ENCODE measurements around the gene AP3M1. TPM values are rescaled to one million over a fixed set of nuclear protein-coding genes. Genes with fewer than 3 reads are reported as not detected.

The AP3M1 gene
- polyA plus RNA-seq, 1 of the 3 experiments (the other 2 are of a cell fraction), result 17.7 TPM

GRCh38 chr10:74110120-74110519 is 40.5 kb downstream of the AP3M1 start:
- Histone ChIP-seq H3K36me3 (replicated peaks in 1 of 2; ENCODE audit: control insufficient read depth in 1 of 2, insufficient read depth in 2 of 2, low read length in 1 of 2) (peaks cover 81 to 85% of the 10 kb centered on the region in 2 experiments), H3K9me2 (no peaks in the 10 kb centered on the region), H3K4me2 (no peak overlapping the region), H3K27me3 (ENCODE audit: insufficient read depth) (no peaks in the 10 kb centered on the region), H3K4me3 (ENCODE audit: low read depth in 2 of 2, low read length in 1 of 2) (no peak overlapping the region), H3F3A (replicated peaks; ENCODE audit: insufficient read depth) (peaks cover 34% of the 10 kb centered on the region), H3K9me3 (no peaks in the 10 kb centered on the region), H3K4me1 (ENCODE audit: control insufficient read depth in 1 of 2, insufficient read depth in 2 of 2, low read depth in 1 of 2, low read length in 1 of 2) (peaks cover 0 to 30% of the 10 kb centered on the region in 2 experiments; a peak in 2 of 4 replicates), H4K20me1 (ENCODE audit: insufficient read depth) (peaks cover 22% of the 10 kb centered on the region), H3K9ac (no peak overlapping the region), H3K27ac (ENCODE audit: low read depth in 2 of 2, low read length in 1 of 2) (peak overlapping the region in 1 of 2 experiments; percentile 19; a peak in 1 of 4 replicates), H2AFZ (ENCODE audit: low read depth) (no peak overlapping the region), H3K79me2 (ENCODE audit: insufficient read depth) (peaks cover 89% of the 10 kb centered on the region)
- TF ChIP-seq CHD2 (IDR thresholded peaks at IDR 0.05; ENCODE audit: low read length, partially characterized antibody) (no peak), GATA2 (CRISPR knock-in tag; IDR thresholded peaks at IDR 0.05) (no peak), TCF12 (IDR thresholded peaks at IDR 0.05) (no peak), FOXJ3 (CRISPR knock-in tag; IDR thresholded peaks at IDR 0.05) (no peak)
- ChIA-PET POLR2A (interaction anchor here (0.5 kb wide), 1 partner anchor 23 kb away, joined by 3 read pairs; no protein-coding TSS in a partner anchor), CTCF (interaction anchor here (1.7 kb wide), 1 partner anchor 223 kb away, joined by 6 read pairs; no protein-coding TSS in a partner anchor)
- no peak for DNase-seq
- WGBS (ENCODE audit: low lambda C conversion rate), result 91% methylated on average over 1 of the region's 1 CpG

- peaks cover 32% of the 10 kb centered on the region for H3F3A ChIP-seq (replicated peaks; ENCODE audit: insufficient read depth)
- H3K79me2 ChIP-seq (ENCODE audit: insufficient read depth), result peaks cover 85% of the 10 kb centered on the region
- ChIA-PET POLR2A (no interaction called here), CTCF (interaction anchor here (0.7 to 2.0 kb wide), 8 partner anchors 9 to 261 kb away, joined by 3 to 6 read pairs (median 3); no protein-coding TSS in a partner anchor)
- peaks cover 81 to 85% of the 10 kb centered on the region in 2 experiments for H3K36me3 ChIP-seq (replicated peaks in 1 of 2; ENCODE audit: control insufficient read depth in 1 of 2, insufficient read depth in 2 of 2, low read length in 1 of 2)
- no peak overlapping the region for H3K4me2 ChIP-seq
- H2AFZ ChIP-seq (ENCODE audit: low read depth), result no peak overlapping the region
- no peak overlapping the region for H3K4me3 ChIP-seq (ENCODE audit: low read depth in 2 of 2, low read length in 1 of 2)
- no peak overlapping the region for H3K27ac ChIP-seq (ENCODE audit: low read depth in 2 of 2, low read length in 1 of 2)
- H3K27me3 ChIP-seq (ENCODE audit: insufficient read depth), result no peaks in the 10 kb centered on the region
- H3K9ac ChIP-seq, result no peak overlapping the region
- no peak for DNase-seq
- H3K9me3 ChIP-seq, result no peaks in the 10 kb centered on the region
- peaks cover 22% of the 10 kb centered on the region for H4K20me1 ChIP-seq (ENCODE audit: insufficient read depth)
- peaks cover 0 to 24% of the 10 kb centered on the region in 2 experiments; a peak in 2 of 4 replicates for H3K4me1 ChIP-seq (ENCODE audit: control insufficient read depth in 1 of 2, insufficient read depth in 2 of 2, low read depth in 1 of 2, low read length in 1 of 2)
- TF ChIP-seq FOXM1 (IDR thresholded peaks at IDR 0.05; ENCODE audit: low read depth), result no peak
- H3K9me2 ChIP-seq, result no peaks in the 10 kb centered on the region
These were observed 41.2 kb downstream of the AP3M1 start for GRCh38 chr10:74109452-74109851.

GRCh38 chr10:74107391-74107790 is 43.2 kb downstream of the AP3M1 start:
- no peak overlapping the region for H3K9ac ChIP-seq
- DNase-seq, result no peak
- ChIA-PET CTCF (interaction anchor here (0.8 to 1.7 kb wide), 4 partner anchors 26 to 228 kb away, joined by 3 to 6 read pairs (median 4); no protein-coding TSS in a partner anchor), POLR2A (interaction anchor here (1.3 kb wide), 1 partner anchor 8 kb away, joined by 3 read pairs; no protein-coding TSS in a partner anchor)
- no peak overlapping the region for H3K27ac ChIP-seq (ENCODE audit: low read depth in 2 of 2, low read length in 1 of 2)
- no peaks in the 10 kb centered on the region for H3K27me3 ChIP-seq (ENCODE audit: insufficient read depth)
- no peaks in the 10 kb centered on the region for H3K9me3 ChIP-seq
- 80% methylated on average over 4 of the region's 4 CpGs for WGBS (ENCODE audit: low lambda C conversion rate)
- no peaks in the 10 kb centered on the region for H3K9me2 ChIP-seq
- H3K4me3 ChIP-seq (ENCODE audit: low read depth in 2 of 2, low read length in 1 of 2), result no peak overlapping the region
- peaks cover 0 to 5% of the 10 kb centered on the region in 2 experiments; a peak in 2 of 4 replicates for H3K4me1 ChIP-seq (ENCODE audit: control insufficient read depth in 1 of 2, insufficient read depth in 2 of 2, low read depth in 1 of 2, low read length in 1 of 2)
- peaks cover 43% of the 10 kb centered on the region for H3F3A ChIP-seq (replicated peaks; ENCODE audit: insufficient read depth)
- no peak overlapping the region for H3K4me2 ChIP-seq
- peaks cover 77% of the 10 kb centered on the region for H3K79me2 ChIP-seq (ENCODE audit: insufficient read depth)
- H4K20me1 ChIP-seq (ENCODE audit: insufficient read depth), result peaks cover 22% of the 10 kb centered on the region
- H2AFZ ChIP-seq (ENCODE audit: low read depth), result no peak overlapping the region
- H3K36me3 ChIP-seq (replicated peaks in 1 of 2; ENCODE audit: control insufficient read depth in 1 of 2, insufficient read depth in 2 of 2, low read length in 1 of 2), result peaks cover 85 to 90% of the 10 kb centered on the region in 2 experiments
- TF ChIP-seq POLR2AphosphoS5 (IDR thresholded peaks at IDR 0.05; ENCODE audit: low read depth, low read length) (no peak), NRF1 (IDR thresholded peaks at IDR 0.05; ENCODE audit: low read depth, low read length) (no peak), PBX3 (IDR thresholded peaks at IDR 0.05) (no peak), MAX (IDR thresholded peaks at IDR 0.05; ENCODE audit: low read depth) (no peak), USF2 (IDR thresholded peaks at IDR 0.05; ENCODE audit: borderline replicate concordance, low read depth, low read length) (no peak), NFIC (IDR thresholded peaks at IDR 0.05; ENCODE audit: borderline replicate concordance) (no peak), REST (IDR thresholded peaks at IDR 0.05; ENCODE audit: low read depth, low read length) (no peak), FOSL2 (IDR thresholded peaks at IDR 0.05; ENCODE audit: borderline replicate concordance, low read depth) (no peak), JUND (IDR thresholded peaks at IDR 0.05) (no peak), CHD2 (IDR thresholded peaks at IDR 0.05; ENCODE audit: low read length, partially characterized antibody) (no peak), GATA2 (CRISPR knock-in tag; IDR thresholded peaks at IDR 0.05) (no peak), YY1 (IDR thresholded peaks at IDR 0.05; ENCODE audit: low read depth) (no peak), MXI1 (IDR thresholded peaks at IDR 0.05; ENCODE audit: low read depth, low read length) (no peak), SMC3 (IDR thresholded peaks at IDR 0.05; ENCODE audit: low read depth, low read length) (no peak)
